Prostate gland (tissue), 2 donors: ENCODE data around the gene CCDC92. TPM values are rescaled to one million over a fixed set of nuclear protein-coding genes. Genes with fewer than 3 reads are reported as not detected.

Experiments used
- DNase-seq: peaks from one replicate; pipeline ENCODE4 v3.0.0-alpha.2; 2019; ENCODE audit warnings: low spot score
- H3K27ac ChIP-seq, 2 donors: fragments of 200-600 bp; sonication (generic); 2 replicates each; pipeline ENCODE4 v1.5.1; 2017 to 2019
- H3K27me3 ChIP-seq: fragments of 200-600 bp; sonication (generic); replicated peaks from 2 replicates; pipeline ENCODE4 v1.5.1; 2019; ENCODE audit not compliant: insufficient read depth
- H3K36me3 ChIP-seq, 2 donors: fragments of 200-600 bp; sonication (generic); 1 replicate in 1 of 2; 2 replicates in 1 of 2; pipeline versions ENCODE4 v1.5.1 to v1.8.1; 2017 to 2019
- H3K4me1 ChIP-seq: fragments of 200-600 bp; sonication (generic); replicated peaks from 2 replicates; pipeline ENCODE4 v1.5.1; 2019
- H3K4me3 ChIP-seq, 2 donors: fragments of 200-600 bp; sonication (generic); 2 replicates each; pipeline ENCODE4 v1.5.1; 2017 to 2019
- H3K9me3 ChIP-seq: fragments of 200-600 bp; sonication (generic); 2 replicates; pipeline ENCODE4 v1.5.1; 2017
- CTCF ChIP-seq, 4 experiments: fragments of 200-600 bp in 2 of 4; fragments of 450-650 bp in 2 of 4; sonication (generic) in 2 of 4; IDR thresholded peaks; 1 replicate in 3 of 4; 2 replicates in 1 of 4; pipeline ENCODE4 v1.5.1; 2016 to 2019; ENCODE audit warnings: antibody characterized with exemption in 4 of 4, mild to moderate bottlenecking in 2 of 4, moderate library complexity in 2 of 4
- POLR2A ChIP-seq: fragments of 450-650 bp; IDR thresholded peaks from one replicate; pipeline ENCODE4 v1.6.1; 2016; ENCODE audit warnings: antibody characterized with exemption, mild to moderate bottlenecking
- POLR2AphosphoS5 ChIP-seq: sonication (generic); formaldehyde crosslinking; IDR thresholded peaks from one replicate; pipeline ENCODE4 v1.6.1; 2017; ENCODE audit warnings: antibody characterized with exemption
- WGBS: methylation state at CpG from one replicate; pipeline ENCODE4 v1.1.5; 2018; 5-methylcytosine and 5-hydroxymethylcytosine counted together
- intact Hi-C: fragments of 100-400 bp; cut with DNase I; formaldehyde crosslinking; loops from one replicate; pipeline ENCODE4 v1.14.2; 2022
- total RNA-seq, 2 donors: library from RNA; depleted of rRNA; stranded (reverse); fragments of >200 nt; gene quantifications; one replicate each; pipeline ENCODE4 v1.1.0, GENCODE V29; 2016

The CCDC92 gene
- total RNA-seq, 2 donors from 2014 or later, result 22.4 to 42.9 TPM

GRCh38 chr12:124002021-124002644 is 29.5 kb upstream of the CCDC92 start:
- Histone ChIP-seq H3K9me3 (no peaks in the 10 kb centered on the region), H3K27me3 (no peaks in the 10 kb centered on the region), H3K4me1 (no peaks in the 10 kb centered on the region), H3K4me3 (no peak overlapping the region), H3K27ac (no peak overlapping the region), H3K36me3 (no peaks in the 10 kb centered on the region)
- no peak for TF ChIP-seq POLR2AphosphoS5
- TF ChIP-seq CTCF (IDR thresholded peaks at IDR 0.05), result no peak
- TF ChIP-seq POLR2A, result no peak
- intact Hi-C loops, result no loop called here
- 88% methylated on average over 6 of the region's 6 CpGs for WGBS
- no peak for DNase-seq

- Histone ChIP-seq H3K4me3 (no peak overlapping the region), H3K4me1 (no peaks in the 10 kb centered on the region), H3K27ac (no peak overlapping the region), H3K36me3 (no peaks in the 10 kb centered on the region), H3K9me3 (no peaks in the 10 kb centered on the region), H3K27me3 (no peaks in the 10 kb centered on the region)
- 88% methylated on average over 7 of the region's 7 CpGs for WGBS
- TF ChIP-seq POLR2AphosphoS5 (no peak), CTCF (IDR thresholded peaks at IDR 0.05) (no peak), POLR2A (no peak)
- intact Hi-C loops, result no loop called here
- no peak for DNase-seq
Measured at GRCh38 chr12:124001343-124001742, 28.7 kb upstream of the CCDC92 start.

GRCh38 chr12:124000111-124000510 is 27.5 kb upstream of the CCDC92 start:
- intact Hi-C loops, result no loop called here
- no peaks in the 10 kb centered on the region for H3K27me3 ChIP-seq
- no peak for TF ChIP-seq POLR2A

GRCh38 chr12:123998991-123999359 is 26.3 kb upstream of the CCDC92 start:
- DNase-seq, result no peak
- intact Hi-C loops, result no loop called here
- TF ChIP-seq CTCF (IDR thresholded peaks at IDR 0.05), result no peak
- no peak for TF ChIP-seq POLR2A
- TF ChIP-seq POLR2AphosphoS5, result no peak
- Histone ChIP-seq H3K4me1 (no peaks in the 10 kb centered on the region), H3K27me3 (no peaks in the 10 kb centered on the region), H3K36me3 (no peaks in the 10 kb centered on the region), H3K27ac (no peak overlapping the region), H3K9me3 (no peaks in the 10 kb centered on the region), H3K4me3 (no peak overlapping the region)
- WGBS, result 80% methylated on average over 2 of the region's 2 CpGs

More at GRCh38 chr12:124000111-124000510, 27.5 kb upstream of the CCDC92 start:
- DNase-seq, result no peak
- Histone ChIP-seq H3K4me3 (no peak overlapping the region), H3K9me3 (no peaks in the 10 kb centered on the region), H3K27ac (no peak overlapping the region), H3K36me3 (no peaks in the 10 kb centered on the region), H3K4me1 (no peaks in the 10 kb centered on the region)
- WGBS, result 87% methylated on average over 5 of the region's 5 CpGs

GRCh38 chr12:123998344-123998990 is 25.8 kb upstream of the CCDC92 start:
- H3K9me3 ChIP-seq, result no peaks in the 10 kb centered on the region
- WGBS, result 86% methylated on average over 2 of the region's 2 CpGs
- H3K4me3 ChIP-seq, result no peak overlapping the region
- intact Hi-C loops, result no loop called here
- no peaks in the 10 kb centered on the region for H3K27me3 ChIP-seq
- TF ChIP-seq POLR2A (no peak), CTCF (IDR thresholded peaks at IDR 0.05) (no peak), POLR2AphosphoS5 (no peak)
- H3K4me1 ChIP-seq, result no peaks in the 10 kb centered on the region
- no peak overlapping the region for H3K27ac ChIP-seq
- DNase-seq, result no peak
- H3K36me3 ChIP-seq, result no peaks in the 10 kb centered on the region
